GM19395 (cell line): ENCODE results near the gene MID1.

Experiments
- ATAC-seq: cut with Tn5 transposase; IDR thresholded peaks from one replicate; pipeline ENCODE4 v1.9.1; 2021; ENCODE audit warnings: mild to moderate bottlenecking, moderate library complexity; ENCODE audit not compliant: unreplicated experiment

The MID1 gene

DNA sequence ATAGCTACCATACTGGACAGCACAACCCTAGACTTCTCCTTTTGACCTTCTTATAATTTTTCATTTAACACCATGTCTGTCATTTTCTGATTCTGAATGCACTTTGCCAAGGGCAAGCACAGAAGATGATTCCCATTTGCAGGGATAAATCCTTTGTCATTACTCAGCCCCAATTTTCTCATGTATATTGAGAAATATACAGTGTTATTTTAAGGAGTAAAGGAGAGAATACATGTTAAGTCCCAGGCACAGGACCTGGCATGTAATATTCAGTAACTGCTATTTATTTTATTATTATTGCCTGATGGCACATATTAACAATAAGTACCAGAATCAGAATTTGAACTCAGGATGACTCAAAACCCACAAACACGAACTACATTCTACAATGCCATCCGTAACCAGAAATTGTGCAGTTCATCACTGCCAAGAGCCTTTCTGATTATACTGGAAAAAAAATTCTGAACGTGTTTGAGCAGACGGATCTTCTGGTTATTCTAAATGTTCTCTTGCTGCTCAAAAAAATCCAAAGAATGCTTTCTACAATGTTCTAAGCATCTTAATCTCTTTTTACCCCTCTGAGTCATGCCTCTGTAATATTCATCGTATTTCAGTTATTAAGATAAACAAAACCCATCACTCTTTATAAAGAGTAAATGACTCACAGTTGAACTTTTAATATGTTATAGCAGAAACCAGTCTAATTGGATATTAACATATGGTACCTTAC is 170.0 kb downstream of the MID1 start:
- no peak for ATAC-seq

- no peak for ATAC-seq
Measured at GRCh38 chrX:10447564-10448214, 172.7 kb downstream of the MID1 start.

DNA sequence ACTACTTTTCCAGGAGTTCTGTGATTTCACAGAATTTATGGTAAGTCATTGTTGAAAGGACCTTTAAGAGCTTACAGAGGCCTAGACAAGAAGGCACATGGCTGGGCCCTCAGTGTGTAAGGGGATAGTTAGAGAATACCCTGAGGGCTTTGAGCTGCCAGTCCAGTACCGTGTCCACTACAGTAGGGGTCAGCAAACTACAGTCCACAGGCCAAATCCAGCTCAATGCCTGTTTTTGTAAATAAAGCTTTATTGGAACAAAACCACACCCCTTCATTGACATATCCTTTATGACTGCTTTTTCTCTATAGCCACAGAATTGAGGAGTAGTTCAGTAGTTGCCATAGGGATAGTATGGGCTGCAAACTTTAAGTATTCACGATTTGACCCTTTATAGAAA is 176.2 kb downstream of the MID1 start:
- ATAC-seq, result no peak

DNA sequence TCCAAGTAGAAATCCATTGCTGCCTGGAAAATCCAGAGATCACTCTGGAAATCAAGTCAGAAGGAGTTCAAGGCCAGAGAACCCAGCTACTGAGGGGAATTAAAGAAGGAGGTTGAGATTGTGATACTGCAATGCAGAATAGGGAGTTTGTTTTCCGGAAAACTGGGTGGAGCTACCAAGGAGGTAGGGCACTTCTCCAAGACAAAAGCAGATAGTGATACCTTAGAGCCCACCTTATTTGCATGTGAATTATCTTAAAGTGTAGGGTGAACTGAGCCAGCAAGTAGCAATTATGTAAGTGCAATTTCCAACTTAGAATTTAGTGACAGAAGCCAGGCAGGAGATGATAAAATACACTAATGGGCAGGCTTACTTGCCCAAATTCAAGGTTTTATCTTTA is 178.9 kb downstream of the MID1 start:
- ATAC-seq, result no peak

GRCh38 chrX:10433296-10433965 is 187.0 kb downstream of the MID1 start:
- no peak for ATAC-seq

DNA sequence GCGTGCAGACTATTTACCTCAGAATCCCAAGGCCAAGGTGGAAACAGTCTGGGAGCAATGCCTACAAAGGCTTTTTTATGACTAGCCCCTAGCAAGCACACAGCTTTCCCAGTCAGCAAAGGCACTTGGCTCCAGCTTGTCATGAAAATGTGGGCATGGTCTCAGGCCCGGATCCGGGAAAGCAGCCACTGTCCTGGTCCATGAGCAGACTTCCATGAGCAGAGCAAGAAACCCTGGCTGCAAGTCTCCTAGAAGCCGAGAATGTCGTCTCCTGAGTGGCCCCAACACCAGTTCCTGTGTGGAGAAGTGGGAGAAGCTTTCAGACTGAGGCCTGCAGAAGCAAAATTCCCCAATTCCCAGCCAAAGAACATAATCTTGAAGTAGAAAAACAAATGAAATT is 190.5 kb downstream of the MID1 start:
- no peak for ATAC-seq

- no peak for ATAC-seq
Measured at GRCh38 chrX:10427249-10427648, 193.1 kb downstream of the MID1 start.

DNA sequence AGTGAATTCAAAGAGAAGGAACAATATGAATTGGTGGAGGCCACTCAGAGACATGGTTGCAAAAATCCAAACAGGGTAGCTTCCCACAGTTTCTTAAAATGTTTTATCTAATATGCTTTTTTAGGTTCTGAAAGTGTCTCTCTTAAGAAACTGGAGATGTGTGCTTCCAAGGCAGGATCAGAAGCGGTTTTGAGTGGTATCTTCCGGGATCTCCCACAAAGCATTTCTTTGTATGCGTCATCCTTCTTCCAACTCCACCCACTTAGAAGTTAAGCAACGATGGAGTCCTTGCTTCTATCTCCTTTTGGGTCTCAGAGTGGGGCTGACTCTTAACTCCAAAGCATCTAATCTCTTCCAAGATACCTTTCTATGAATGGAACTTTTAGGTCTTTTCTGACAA is 196.7 kb downstream of the MID1 start:
- no peak for ATAC-seq

DNA sequence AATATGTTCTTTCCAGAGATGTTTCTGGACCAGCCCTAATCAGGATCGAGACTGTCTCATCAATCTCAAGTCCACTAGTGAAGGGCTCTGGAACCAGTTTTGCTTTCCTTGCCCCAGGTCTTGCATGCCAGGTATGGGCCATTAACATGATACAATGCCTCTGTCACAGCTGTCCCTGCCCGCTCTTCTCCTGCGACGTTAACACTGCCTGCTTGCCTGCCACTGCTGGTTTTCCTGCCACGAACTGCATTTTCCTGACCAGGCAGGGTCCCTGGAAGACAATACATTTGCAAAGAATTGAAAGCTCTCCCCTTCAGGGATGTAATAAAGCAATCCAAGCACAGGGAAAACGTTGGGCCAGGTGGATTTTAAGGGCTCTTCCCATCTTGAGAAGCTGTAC is 200.3 kb downstream of the MID1 start:
- no peak for ATAC-seq

GRCh38 chrX:10416424-10416823 is 204.0 kb downstream of the MID1 start:
- no peak for ATAC-seq

DNA sequence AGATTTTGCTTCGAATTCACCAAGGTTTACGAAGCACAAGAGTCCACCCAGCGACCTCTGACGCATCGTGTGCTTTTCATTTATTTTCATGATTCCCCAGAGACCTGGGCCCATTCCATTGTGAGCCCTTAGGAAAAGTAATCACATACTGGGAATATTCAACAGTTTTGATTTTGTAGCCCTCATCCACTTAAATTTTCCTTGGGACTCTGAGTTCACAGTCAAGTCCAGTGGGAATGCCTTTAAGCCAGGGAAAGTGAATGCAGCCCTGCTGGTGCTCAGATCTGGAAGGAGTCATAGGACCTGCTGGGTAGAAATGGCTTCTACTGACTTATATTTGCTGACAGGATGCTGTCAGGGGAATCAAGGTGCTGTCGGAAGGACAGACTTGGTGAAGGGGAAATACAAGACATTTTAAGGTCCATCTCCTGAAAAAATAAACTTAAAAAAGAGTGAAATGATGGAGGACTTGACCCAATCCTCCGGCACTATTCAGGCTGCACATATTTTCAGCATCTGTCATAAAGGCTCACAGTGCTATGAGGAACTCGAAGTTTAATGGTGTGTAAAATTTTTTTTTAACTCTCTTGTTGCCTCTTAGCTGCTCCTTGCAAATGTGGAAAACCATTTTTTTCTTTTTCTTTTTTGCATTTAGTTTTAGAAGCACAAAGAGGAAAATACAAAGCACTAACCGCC is 204.9 kb downstream of the MID1 start:
- no peak for ATAC-seq

DNA sequence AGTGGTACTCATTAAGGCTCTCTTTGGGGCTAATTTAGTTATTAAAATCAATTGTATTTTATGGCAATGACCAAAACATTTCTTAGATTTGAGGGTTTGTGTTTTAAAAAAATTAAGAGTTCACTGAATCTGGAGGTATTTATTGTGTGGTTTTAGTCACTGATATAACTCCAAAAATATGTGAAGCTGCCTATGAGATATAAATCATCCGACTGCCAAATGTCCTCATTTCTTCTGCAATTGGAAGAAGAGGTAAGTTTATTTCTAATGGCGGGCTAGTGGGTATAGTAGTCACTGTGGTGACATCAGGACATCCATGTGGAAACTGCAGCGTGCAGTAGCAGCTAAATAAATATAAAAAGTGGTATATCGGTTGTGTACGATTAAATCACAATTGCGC is 205.5 kb downstream of the MID1 start:
- ATAC-seq, result no peak

DNA sequence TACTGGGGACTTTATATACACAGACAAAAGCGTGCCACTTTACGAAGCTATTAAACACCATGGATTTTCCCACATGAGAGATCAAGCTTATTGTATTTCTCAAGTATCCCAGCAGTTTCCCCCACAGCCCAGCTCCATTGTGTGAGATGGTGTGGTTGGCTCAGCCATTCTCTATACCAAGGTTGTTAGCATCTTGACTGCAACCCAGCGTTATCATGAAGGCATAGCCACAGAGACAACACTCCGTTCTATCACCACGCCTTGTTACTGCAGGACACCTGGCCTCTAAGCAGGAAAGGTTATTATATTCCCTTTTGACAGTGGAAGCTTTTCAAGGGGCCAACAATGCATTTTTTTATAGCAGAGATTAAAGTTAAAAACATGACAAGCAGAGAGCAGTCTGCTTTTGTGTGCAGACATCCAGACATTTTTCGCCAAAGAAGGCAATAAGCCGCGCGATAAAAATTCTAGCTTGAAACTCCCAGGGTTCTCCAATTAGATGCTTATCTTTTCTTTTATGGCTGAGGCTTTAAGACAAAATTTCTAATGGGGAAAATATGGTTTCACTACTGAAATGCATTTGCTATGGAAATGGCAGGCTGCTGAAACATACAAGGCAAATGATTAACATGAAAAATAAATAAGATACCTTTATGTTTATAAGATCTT is 206.1 kb downstream of the MID1 start:
- ATAC-seq, result no peak

DNA sequence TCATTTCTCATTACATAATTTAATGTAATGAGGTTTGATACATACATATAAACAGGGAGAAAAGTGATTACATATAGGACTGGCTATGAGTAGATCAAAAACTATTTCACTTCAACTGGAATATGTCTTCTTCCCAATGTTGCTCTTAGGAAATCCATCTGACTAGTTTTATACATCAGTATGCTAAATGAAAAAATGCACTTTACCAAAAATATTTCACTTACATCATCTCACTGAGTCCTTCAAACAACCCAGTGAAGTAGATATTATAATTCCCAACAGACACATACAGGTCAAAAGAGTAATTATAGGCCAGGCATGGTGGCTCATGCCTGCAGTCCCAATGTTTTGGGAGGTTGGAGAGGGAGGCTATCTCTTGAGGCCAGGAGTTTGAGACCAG is 215.9 kb downstream of the MID1 start:
- no peak for ATAC-seq

DNA sequence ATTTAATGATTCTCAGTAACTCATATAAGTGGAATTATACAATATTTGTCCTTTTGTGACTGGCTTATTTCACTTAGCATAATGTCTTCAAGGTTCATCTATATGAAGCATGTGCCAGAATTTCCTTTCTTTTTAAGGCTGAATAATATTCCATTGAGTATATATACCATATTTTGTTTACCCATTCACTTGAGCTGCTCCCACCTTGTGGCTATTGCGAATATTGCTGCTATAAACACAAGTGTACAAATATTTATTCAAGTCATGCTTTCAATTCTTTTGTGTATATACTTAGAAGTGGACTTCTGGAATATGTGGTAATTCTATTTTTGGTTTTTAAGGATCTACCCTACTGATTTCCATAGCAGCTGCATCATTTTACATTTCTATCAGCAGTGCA is 219.1 kb downstream of the MID1 start:
- ATAC-seq, result no peak

GRCh38 chrX:10399043-10399741 is 221.2 kb downstream of the MID1 start:
- no peak for ATAC-seq

- no peak for ATAC-seq
Measured at GRCh38 chrX:10398215-10398614, 222.2 kb downstream of the MID1 start.

GRCh38 chrX:10397349-10397748 is 223.0 kb downstream of the MID1 start:
- no peak for ATAC-seq

- no peak for ATAC-seq
Measured at GRCh38 chrX:10395643-10396042, 224.7 kb downstream of the MID1 start.
